Activated CD8-positive, alpha-beta memory T cell treated with anti-CD3 and anti-CD28 coated beads for 48 hours (primary cell): Measurements from ENCODE around the gene GABPA.
"Not testable (repeated sequence)": the region's sequence is repeated elsewhere in the genome, so short reads cannot be mapped to it uniquely, and the experiment has no call there.

Experiments used
- DNase-seq, 3 experiments: peaks; one replicate each; pipeline ENCODE4 v3.0.0-alpha.2; 2020; ENCODE audit warnings: low read depth in 2 of 3, low spot score in 2 of 3

The GABPA gene

DNA sequence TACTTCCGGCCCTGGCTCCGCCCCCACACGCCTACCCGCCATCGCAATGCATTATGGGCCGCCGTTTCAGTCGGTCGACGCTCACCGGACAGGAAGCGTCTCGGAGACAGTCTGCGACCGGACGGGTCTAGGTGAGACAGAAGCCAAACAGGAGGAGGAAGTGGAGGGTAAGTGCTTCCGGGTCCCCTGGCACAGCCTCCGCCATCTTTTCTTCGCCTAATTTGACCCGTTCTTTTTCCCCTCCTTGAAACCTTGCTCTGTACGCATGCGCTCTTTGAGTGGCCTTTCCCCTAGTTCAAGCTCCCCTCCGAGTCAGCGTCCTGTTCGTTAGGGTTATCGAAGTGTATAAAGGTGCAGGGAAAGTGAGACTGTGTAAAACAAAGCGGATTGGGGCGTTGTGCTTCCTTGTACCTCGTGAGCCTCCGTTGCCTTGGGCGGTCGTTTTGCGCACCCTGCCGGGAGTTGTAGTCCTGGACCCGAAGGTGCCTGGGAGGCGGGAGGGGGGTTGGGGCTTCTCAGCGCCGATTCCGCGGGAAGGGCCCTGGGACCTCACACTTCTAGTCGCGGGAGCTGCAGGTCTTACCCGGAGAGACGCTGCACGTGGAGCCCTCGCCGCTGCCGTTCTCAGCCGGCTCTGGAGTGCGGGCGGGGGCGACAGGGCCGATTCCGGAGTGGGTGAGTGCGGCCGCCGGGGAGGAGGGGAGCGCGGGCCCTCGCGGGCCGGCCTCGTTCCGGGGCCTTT lies at the start of gene GABPA, which contains the start of gene ATP5PF:
TSS of gene GABPA (plus strand) at position 69 of the 742 bp plus-strand sequence. CDS start 6,627 bp downstream, outside the sequence.
TSS of gene ATP5PF (minus strand) at position 1 of the 742 bp plus-strand sequence. CDS start 5,110 bp downstream, outside the sequence.
- DNase-seq, result peak; percentile 91 to 93 (median 92)

DNA sequence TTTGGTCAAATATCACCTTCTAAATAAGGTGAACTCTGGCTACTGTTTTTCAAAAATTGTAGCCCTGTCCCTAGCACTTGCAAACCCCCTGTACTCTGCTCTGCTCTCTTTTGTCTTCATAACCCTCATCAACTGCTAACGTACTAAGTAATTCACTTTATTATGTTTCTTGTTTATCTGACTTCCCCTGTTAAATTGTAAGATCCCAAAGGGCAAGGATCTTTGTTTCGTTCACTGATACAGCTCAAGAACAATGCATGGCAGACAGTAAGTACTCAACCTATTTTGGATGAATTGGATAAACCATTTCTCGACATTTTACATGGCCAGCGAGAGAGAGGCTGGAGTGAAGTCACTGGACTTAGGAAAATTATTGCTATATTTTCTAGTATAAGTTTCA lies 47.0 kb upstream of the GABPA start:
- DNase-seq, result no peak

GRCh38 chr21:25688275-25689155 lies 46.3 kb upstream of the GABPA start:
- no peak for DNase-seq

GRCh38 chr21:25689226-25689625 lies 45.5 kb upstream of the GABPA start:
- DNase-seq, result no peak

- no peak for DNase-seq
Observed at GRCh38 chr21:25691976-25692375, 42.8 kb upstream of the GABPA start.

DNA sequence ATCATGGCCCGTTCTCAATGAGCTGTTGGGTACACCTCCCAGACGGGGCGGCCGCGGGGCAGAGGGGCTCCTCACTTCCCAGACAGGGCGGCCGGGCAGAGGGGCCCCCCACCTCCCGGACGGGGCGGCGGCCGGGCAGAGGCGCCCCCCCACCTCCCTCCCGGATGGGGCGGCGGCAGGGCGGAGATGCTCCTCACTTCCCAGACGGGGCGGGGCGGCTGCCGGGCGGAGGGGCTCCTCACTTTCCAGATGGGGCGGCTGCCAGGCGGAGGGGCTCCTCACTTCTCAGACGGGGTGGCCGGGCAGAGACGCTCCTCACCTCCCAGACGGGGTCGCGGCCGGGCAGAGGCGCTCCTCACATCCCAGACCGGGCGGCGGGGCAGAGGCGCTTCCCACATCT lies 39.3 kb upstream of the GABPA start:
- DNase-seq, result not testable (repeated sequence)

GRCh38 chr21:25700741-25701140 lies 34.0 kb upstream of the GABPA start:
- no peak for DNase-seq

- DNase-seq, result no peak
Observed at GRCh38 chr21:25701529-25701928, 33.2 kb upstream of the GABPA start.

GRCh38 chr21:25708467-25709065 lies 26.2 kb upstream of the GABPA start:
- peak in 1 of 3 experiments; percentile 9 for DNase-seq

DNA sequence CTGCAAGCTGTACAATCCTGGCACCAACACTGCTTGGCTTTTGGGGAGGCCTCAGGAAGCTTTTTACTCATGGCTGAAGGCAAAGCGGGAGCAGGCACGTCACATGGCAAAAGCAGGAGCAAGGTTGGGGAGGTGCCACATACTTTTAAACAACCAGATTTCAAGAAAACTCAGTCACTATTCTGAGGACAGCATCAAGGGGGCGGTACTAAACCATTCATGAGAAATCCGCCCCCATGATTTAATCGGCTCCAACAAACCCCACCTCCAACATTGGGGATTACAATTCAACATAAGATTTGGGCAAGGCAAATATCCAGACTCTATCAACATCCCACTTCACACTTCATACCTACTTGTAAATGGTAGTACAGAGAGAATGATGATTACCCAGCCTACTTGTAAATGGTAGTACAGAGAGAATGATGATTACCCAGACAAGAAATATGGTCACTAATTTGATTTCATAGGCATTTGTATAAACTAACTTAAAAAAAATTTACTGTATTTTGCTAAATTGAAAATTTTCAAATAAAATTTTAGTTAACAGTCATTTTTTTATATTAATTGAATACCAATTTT lies 25.0 kb upstream of the GABPA start:
- no peak for DNase-seq

DNA sequence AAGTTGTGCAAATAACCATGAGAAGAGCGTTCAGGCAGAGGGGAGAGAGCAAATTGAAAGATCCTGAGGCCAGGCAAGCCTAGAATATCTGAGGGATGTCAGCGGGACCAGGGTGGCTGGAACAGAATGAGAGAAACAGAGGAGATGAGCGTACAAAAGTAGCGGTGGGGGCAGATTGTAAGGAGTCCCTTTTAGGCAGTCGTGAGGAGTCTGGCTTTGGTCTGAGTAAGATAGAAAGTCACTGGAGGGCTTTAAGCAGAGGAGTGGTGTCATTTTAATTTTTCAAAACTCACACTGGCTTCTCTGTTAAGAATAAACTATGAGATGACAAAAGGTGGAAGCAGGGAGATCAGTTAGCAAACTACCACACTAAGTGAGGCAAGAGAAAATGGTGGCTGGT lies 24.2 kb upstream of the GABPA start:
- no peak for DNase-seq

DNA sequence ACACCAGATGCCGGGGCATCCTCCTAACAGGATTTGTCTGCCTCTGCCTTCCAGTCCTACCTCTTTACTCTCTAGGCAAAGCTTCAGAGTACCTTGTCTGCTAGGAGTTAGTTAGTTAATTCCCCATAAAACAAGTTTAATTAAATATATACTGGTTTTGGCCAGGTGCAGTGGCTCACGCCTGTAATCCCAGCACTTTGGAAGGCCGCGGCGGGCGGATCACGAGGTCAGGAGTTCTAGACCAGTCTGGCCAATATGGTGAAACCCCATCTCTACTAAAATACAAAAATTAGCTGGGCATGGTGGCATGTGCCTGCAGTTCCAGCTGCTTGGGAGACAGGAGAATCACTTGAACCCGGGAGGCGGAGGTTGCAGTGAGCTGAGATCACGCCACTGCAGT lies 20.7 kb upstream of the GABPA start:
- DNase-seq, result not testable (repeated sequence)

DNA sequence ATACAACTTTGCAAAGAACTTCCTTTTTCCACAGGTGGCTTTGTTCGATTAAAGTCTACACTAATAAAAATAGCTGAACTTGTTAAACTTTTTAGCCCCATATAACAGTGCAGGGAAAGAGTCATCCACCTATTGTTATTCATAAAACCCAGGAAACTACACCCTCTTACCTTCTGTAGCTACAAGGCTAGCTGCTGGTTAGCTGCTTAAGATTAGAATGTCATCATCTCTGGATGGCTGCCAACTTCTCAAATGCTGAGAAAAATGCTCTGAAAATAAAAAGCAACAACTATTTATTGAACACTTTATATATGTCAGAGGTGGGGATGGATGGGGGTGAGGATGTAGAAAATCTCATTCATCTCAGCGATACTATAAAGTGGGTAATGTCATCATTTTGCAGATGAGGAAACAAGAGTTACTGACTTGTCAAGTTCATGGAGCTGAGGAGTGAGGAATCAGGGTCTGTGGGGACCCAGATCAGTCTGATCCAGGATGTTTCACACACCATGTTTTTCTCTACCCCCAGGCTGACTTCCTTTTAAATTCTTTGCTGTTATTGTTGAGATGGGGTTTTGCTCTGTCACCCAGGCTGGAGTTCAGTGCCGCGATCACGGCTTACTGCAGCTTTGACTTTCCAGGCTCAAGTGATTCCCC lies 17.2 kb upstream of the GABPA start:
- no peak for DNase-seq

GRCh38 chr21:25721987-25722386 lies 12.8 kb upstream of the GABPA start:
- DNase-seq, result no peak

GRCh38 chr21:25722631-25723030 lies 12.1 kb upstream of the GABPA start:
- no peak for DNase-seq

DNA sequence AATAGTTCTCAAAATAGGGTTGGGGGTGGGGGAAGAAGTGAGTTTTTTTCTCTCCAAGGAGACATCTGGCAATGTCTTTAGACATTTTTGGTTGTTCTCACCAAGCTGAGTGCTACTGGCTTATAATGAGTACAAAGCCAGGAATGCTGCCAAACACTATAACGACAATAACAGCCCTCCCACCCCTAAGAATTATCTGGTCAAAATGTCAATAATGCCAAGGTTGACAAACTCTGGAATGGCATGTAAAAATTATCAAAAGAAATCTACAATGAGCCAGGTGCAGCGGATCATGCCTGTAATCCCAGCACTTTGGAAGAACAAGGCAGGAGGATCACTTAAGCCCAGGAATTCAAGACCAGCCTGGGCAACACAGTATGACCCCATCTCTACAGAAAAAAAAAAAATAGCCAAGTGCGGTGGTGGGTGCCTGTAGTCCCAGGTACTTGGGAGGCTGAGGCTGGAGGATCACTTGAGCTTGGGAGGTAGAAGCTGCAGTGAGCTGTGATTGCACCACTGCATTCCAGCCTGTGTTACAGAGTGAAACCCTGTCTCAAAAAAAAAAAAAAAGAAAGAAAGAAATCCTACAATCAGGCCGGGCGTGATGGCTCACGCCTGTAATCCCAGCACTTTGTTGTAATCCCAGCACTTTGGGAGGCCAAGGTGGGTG lies 2.5 kb upstream of the GABPA start:
- no peak for DNase-seq

GRCh38 chr21:25733859-25734653 lies 716 bp upstream of the GABPA start:
- peak in 2 of 3 experiments; percentile 23 to 29 for DNase-seq

DNA sequence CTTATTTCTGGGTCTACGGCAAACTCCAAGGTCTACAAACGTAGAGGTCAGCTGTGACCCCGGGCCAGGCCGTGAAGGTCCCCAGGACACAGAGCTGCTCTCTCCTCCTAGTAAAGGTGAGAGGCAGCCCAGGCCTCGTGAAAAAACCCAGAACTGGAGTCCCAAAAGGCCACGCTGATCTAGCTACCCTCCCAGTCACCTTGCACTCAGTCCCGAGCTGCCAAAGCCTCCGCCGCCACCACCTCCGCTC lies 193 bp upstream of the GABPA start:
- no peak for DNase-seq
